A549 (cell line): ENCODE results near the gene RBL1. TPM values are rescaled to one million over a fixed set of nuclear protein-coding genes. Genes with fewer than 3 reads are reported as not detected.

Experiments
- ATAC-seq, 2 experiments: fragments of 200-7000 bp in 1 of 2; fragments of >200 bp in 1 of 2; cut with Nextera tagmentation in 1 of 2; cut with Tn5 transposase in 1 of 2; 3 replicates each; pipeline versions ENCODE4 v1.8.0 to v1.9.1; 2018 to 2020; ENCODE audit warnings: mild to moderate bottlenecking in 1 of 2, moderate library complexity in 1 of 2
- CTCF ChIA-PET: fragments of 300-600 bp; sonication (Branson Sonifier 250); formaldehyde crosslinking; extraction: SDS; loops from one replicate; lab custom pipeline; 2021; ENCODE audit warnings: antibody characterized with exemption, inconsistent platforms; lab: Yijun Ruan, JAX
- POLR2A ChIA-PET: fragments of 350-600 bp; formaldehyde crosslinking; extraction: SDS; loops from one replicate; lab custom pipeline; 2021; ENCODE audit warnings: antibody characterized with exemption, inconsistent platforms; lab: Yijun Ruan, JAX
- DNase-seq, 2 experiments: peaks; one replicate each; pipeline versions ENCODE4 v3.0.0 to v3.0.0-alpha.2; 2011 to 2016; ENCODE audit warnings: low read depth in 1 of 2, low spot score in 1 of 2
- FAIRE-seq: peaks from 2 replicates; lab custom pipeline; 2011; peaks lifted over from hg19 to GRCh38; lab: Jason Lieb, UNC
- H3K27ac ChIP-seq, 2 experiments: fragments of >200 bp; sonication (Bioruptor Twin); formaldehyde crosslinking; 3 replicates each; pipeline ENCODE4 v1.5.1; 2016 to 2017
- H3K4me1 ChIP-seq: fragments of >200 bp; sonication (Bioruptor Twin); formaldehyde crosslinking; 3 replicates; pipeline ENCODE4 v1.6.1; 2016
- H3K4me2 ChIP-seq: fragments of >200 bp; sonication (Bioruptor Twin); formaldehyde crosslinking; 3 replicates; pipeline ENCODE4 v1.6.1; 2016
- H3K4me3 ChIP-seq: fragments of >200 bp; sonication (Bioruptor Twin); formaldehyde crosslinking; 3 replicates; pipeline ENCODE4 v1.5.1; 2016
- H3K9me3 ChIP-seq: fragments of >200 bp; sonication (Bioruptor Twin); formaldehyde crosslinking; 3 replicates; pipeline ENCODE4 v1.6.1; 2016
- BHLHE40 ChIP-seq: IDR thresholded peaks from 2 replicates; pipeline ENCODE4 v1.6.1; 2012; ENCODE audit warnings: low read depth, low read length, inconsistent platforms
- CBX8 ChIP-seq: fragments of 200-600 bp; sonication (generic); IDR thresholded peaks from 2 replicates; pipeline ENCODE4 v1.6.1; 2016
- EHF ChIP-seq: fragments of 250-450 bp; sonication (Bioruptor Pico); IDR thresholded peaks from 2 replicates; pipeline ENCODE4 v1.5.0; 2020; ENCODE audit warnings: mild to moderate bottlenecking
- EP300 ChIP-seq, 2 experiments: fragments of >200 bp; sonication (Bioruptor Twin); formaldehyde crosslinking; IDR thresholded peaks; 2 replicates in 1 of 2; 3 replicates in 1 of 2; pipeline ENCODE4 v1.6.1; 2016 to 2017
- HDAC2 ChIP-seq: fragments of 200-600 bp; sonication (generic); IDR thresholded peaks from 2 replicates; pipeline ENCODE4 v1.6.1; 2016
- HOXB5 ChIP-seq: fragments of 250-450 bp; sonication (Bioruptor Pico); IDR thresholded peaks from 2 replicates; pipeline ENCODE4 v1.5.0; 2020; ENCODE audit warnings: mild to moderate bottlenecking, moderate library complexity
- JUN ChIP-seq, 2 experiments: fragments of >200 bp; sonication (Bioruptor Twin); formaldehyde crosslinking; IDR thresholded peaks; 2 replicates in 1 of 2; 3 replicates in 1 of 2; pipeline ENCODE4 v1.6.1; 2016 to 2017
- MAFK ChIP-seq: fragments of 450-650 bp; IDR thresholded peaks from 2 replicates; pipeline ENCODE4 v1.6.1; 2014; ENCODE audit not compliant: partially characterized antibody
- MAZ ChIP-seq: fragments of 150-350 bp; IDR thresholded peaks from 2 replicates; pipeline ENCODE4 v1.6.1; 2014; ENCODE audit warnings: antibody characterized with exemption, low read depth, low read length, borderline replicate concordance
- RARB ChIP-seq: fragments of 250-450 bp; sonication (Bioruptor Pico); IDR thresholded peaks from 2 replicates; pipeline ENCODE4 v1.8.0; 2021; ENCODE audit warnings: mild to moderate bottlenecking, moderate library complexity
- RFX5 ChIP-seq: fragments of 450-650 bp; IDR thresholded peaks from 2 replicates; pipeline ENCODE4 v1.7.1; 2014; ENCODE audit warnings: antibody characterized with exemption, mild to moderate bottlenecking, moderate library complexity
- RNF2 ChIP-seq: fragments of 200-600 bp; sonication (generic); IDR thresholded peaks from 2 replicates; pipeline ENCODE4 v1.6.1; 2016; ENCODE audit warnings: low read depth, mild to moderate bottlenecking, antibody characterized with exemption, moderate library complexity, borderline replicate concordance
- SMC3 ChIP-seq: fragments of >200 bp; sonication (Bioruptor Twin); formaldehyde crosslinking; IDR thresholded peaks from 3 replicates; pipeline ENCODE4 v1.6.1; 2018; ENCODE audit warnings: inconsistent platforms
- ZC3H11A ChIP-seq: fragments of 450-650 bp; IDR thresholded peaks from 2 replicates; pipeline ENCODE4 v1.6.1; 2014; ENCODE audit warnings: antibody characterized with exemption, mild to moderate bottlenecking
- ZFP36 ChIP-seq: fragments of 450-650 bp; IDR thresholded peaks from 2 replicates; pipeline ENCODE4 v1.6.1; 2014; ENCODE audit warnings: borderline replicate concordance; ENCODE audit not compliant: partially characterized antibody
- WGBS: methylation state at CpG from one replicate; pipeline ENCODE4 v1.1.6; 2017; ENCODE audit errors: missing lambda C conversion rate; 5-methylcytosine and 5-hydroxymethylcytosine counted together
- polyA plus RNA-seq, 4 experiments: library from polyadenylated mRNA; depleted of rRNA in 3 of 4; stranded (reverse); fragments of >200 nt; fragmentation: RNase III in 1 of 4; extraction: RNeasy Plus Mini Kit Qiagen cat#74134 plus additional on column Dnase treatment in 1 of 4; gene quantifications; 2 replicates in 3 of 4; 3 replicates in 1 of 4; pipeline ENCODE4 v1.2.3, GENCODE V29; 2011 to 2017
- TF ChIP-seq, protein P1 (sequence below): fragments of >200 bp; sonication (Bioruptor Twin); formaldehyde crosslinking; IDR thresholded peaks from 3 replicates; pipeline ENCODE4 v1.5.1; 2016
- TF ChIP-seq, protein P2 (sequence below): IDR thresholded peaks from 2 replicates; pipeline ENCODE4 v1.6.1; 2012
- TF ChIP-seq, protein P3 (sequence below): fragments of 150-350 bp; IDR thresholded peaks from 2 replicates; pipeline ENCODE4 v1.6.1; 2014; ENCODE audit warnings: low read depth, mild to moderate bottlenecking, low read length
- TF ChIP-seq, protein P4 (sequence below): fragments of >200 bp; sonication (Bioruptor Twin); formaldehyde crosslinking; IDR thresholded peaks from 3 replicates; pipeline ENCODE4 v1.6.1; 2016
- TF ChIP-seq, protein P5 (sequence below): fragments of 450-650 bp; IDR thresholded peaks from 2 replicates; pipeline ENCODE4 v1.6.1; 2014; ENCODE audit warnings: antibody characterized with exemption
- TF ChIP-seq, protein P6 (sequence below): IDR thresholded peaks from 2 replicates; pipeline ENCODE4 v1.6.1; 2012; ENCODE audit warnings: low read depth, borderline replicate concordance

The RBL1 gene
- polyA plus RNA-seq, 2 of the 4 experiments (the other 2 are of a cell fraction) = 10.2 to 17.1 TPM

DNA sequence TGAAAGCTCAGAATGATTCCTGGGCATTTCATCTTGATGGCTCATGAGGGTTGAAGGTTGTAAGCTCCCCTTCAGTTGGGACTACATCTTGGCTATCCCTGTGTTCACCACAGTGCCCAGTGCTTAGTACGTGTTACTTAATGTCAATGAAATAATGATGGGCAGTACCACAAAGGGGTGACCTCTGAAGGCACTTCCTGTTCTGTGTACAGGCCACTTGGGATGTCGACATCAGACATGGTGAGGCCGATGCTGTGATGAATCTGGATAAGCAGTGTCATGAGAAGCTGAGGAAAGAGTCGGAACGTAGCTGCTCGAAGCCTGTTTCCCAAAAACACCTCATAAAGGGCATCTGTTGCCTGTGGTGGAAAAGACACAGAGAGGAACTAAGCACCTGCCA is 27.6 kb upstream of the RBL1 start:
- no peak for FAIRE-seq

DNA sequence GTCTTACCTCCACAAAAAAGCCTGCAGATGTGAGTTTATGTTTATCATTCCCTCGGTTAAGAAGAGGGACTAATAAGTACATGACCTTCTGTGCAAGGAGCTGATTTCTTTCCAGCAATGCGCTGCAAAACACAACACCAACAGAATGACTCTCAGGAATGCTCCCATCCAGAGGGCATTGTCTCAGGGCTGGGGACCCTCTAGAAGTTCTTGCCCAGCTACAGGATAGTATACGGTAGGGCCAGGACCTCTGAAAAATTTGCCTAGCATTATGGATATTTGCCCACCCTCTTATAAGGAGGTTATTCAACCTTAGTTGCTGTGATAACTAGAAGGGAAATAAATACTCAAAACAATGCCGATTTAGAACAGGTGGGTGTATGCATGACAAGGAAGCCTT is 24.7 kb upstream of the RBL1 start:
- no peaks in the 10 kb centered on the region for H3K4me1 ChIP-seq
- H3K27ac ChIP-seq = no peak overlapping the region
- WGBS = 78% methylated on average over 4 of the region's 4 CpGs
- H3K9me3 ChIP-seq = no peaks in the 10 kb centered on the region
- no peak for ATAC-seq
- TF ChIP-seq MAZ (no peak), HDAC2 (no peak), SMC3 (no peak)
- TF ChIP-seq, protein P1, sequence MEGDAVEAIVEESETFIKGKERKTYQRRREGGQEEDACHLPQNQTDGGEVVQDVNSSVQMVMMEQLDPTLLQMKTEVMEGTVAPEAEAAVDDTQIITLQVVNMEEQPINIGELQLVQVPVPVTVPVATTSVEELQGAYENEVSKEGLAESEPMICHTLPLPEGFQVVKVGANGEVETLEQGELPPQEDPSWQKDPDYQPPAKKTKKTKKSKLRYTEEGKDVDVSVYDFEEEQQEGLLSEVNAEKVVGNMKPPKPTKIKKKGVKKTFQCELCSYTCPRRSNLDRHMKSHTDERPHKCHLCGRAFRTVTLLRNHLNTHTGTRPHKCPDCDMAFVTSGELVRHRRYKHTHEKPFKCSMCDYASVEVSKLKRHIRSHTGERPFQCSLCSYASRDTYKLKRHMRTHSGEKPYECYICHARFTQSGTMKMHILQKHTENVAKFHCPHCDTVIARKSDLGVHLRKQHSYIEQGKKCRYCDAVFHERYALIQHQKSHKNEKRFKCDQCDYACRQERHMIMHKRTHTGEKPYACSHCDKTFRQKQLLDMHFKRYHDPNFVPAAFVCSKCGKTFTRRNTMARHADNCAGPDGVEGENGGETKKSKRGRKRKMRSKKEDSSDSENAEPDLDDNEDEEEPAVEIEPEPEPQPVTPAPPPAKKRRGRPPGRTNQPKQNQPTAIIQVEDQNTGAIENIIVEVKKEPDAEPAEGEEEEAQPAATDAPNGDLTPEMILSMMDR = no peak
- TF ChIP-seq, all 56 proteins: peak for 0
- Histone ChIP-seq H3K4me3 (no peak overlapping the region), H3K4me2 (no peak overlapping the region)
- no peak for DNase-seq
- ChIA-PET POLR2A (no interaction called here), CTCF (interaction anchor here (1.2 to 1.3 kb wide), 2 partner anchors 10 to 18 kb away, joined by 3 read pairs; no protein-coding TSS in a partner anchor)
- FAIRE-seq = no peak

More for the DNA sequence above, 27.6 kb upstream of the RBL1 start:
- Histone ChIP-seq H3K27ac (no peak overlapping the region), H3K9me3 (no peaks in the 10 kb centered on the region), H3K4me1 (no peaks in the 10 kb centered on the region), H3K4me3 (no peak overlapping the region), H3K4me2 (no peak overlapping the region)
- no peak for ATAC-seq
- DNase-seq = peak in 1 of 2 experiments; percentile 12
- POLR2A ChIA-PET = no interaction called here
- CTCF ChIA-PET = interaction anchor here (0.6 to 1.1 kb wide), 3 partner anchors 17 to 1902 kb away, joined by 3 to 5 read pairs (median 3); no protein-coding TSS in a partner anchor
- WGBS = 76% methylated on average over 6 of the region's 6 CpGs
- TF ChIP-seq, protein P2, sequence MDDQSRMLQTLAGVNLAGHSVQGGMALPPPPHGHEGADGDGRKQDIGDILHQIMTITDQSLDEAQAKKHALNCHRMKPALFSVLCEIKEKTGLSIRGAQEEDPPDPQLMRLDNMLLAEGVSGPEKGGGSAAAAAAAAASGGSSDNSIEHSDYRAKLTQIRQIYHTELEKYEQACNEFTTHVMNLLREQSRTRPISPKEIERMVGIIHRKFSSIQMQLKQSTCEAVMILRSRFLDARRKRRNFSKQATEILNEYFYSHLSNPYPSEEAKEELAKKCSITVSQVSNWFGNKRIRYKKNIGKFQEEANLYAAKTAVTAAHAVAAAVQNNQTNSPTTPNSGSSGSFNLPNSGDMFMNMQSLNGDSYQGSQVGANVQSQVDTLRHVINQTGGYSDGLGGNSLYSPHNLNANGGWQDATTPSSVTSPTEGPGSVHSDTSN = no peak
- TF ChIP-seq SMC3 = no peak

DNA sequence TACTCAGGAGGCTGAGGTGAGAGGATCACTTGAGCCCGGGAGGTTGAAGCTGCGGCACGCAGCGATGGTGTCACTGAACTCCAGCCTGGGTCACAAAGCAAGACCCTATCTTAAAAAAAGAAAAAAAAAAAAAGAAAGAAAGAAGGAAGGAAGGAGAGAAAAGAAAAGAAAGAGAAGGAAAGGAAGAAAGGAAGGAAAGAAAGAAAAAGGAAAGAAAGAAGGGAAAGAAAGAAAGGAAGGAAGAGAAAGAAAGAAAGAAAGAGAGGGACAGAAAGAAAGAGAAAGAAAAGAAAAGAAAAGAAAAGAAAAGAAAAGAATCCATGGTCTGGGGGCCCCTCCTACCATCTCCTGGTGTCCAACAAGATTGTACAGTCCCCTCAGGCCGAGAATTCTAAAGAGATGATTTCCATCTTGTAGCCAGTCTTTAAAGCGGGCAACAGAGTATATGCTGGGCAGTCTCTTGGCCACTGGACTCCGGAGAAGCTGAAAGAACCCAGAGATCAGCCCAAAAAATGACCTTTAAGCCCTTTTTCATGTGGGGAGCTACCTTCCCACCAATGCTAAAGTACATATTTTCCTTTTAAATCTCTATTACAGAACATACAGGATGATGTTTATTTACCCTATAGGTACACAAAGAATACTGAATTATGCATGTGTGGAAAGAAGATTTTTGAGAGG is 23.7 kb upstream of the RBL1 start:
- no peak for ATAC-seq
- TF ChIP-seq RFX5 (no peak), BHLHE40 (no peak), EP300 (IDR thresholded peaks at IDR 0.05) (no peak), JUN (IDR thresholded peaks at IDR 0.05) (no peak), MAFK (no peak), ZC3H11A (no peak), CBX8 (no peak), RNF2 (no peak), RARB (CRISPR knock-in tag) (no peak), EHF (CRISPR knock-in tag) (no peak), HDAC2 (no peak), ZFP36 (no peak), HOXB5 (CRISPR knock-in tag) (no peak)
- TF ChIP-seq, protein P3, sequence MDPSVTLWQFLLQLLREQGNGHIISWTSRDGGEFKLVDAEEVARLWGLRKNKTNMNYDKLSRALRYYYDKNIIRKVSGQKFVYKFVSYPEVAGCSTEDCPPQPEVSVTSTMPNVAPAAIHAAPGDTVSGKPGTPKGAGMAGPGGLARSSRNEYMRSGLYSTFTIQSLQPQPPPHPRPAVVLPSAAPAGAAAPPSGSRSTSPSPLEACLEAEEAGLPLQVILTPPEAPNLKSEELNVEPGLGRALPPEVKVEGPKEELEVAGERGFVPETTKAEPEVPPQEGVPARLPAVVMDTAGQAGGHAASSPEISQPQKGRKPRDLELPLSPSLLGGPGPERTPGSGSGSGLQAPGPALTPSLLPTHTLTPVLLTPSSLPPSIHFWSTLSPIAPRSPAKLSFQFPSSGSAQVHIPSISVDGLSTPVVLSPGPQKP = no peak
- TF ChIP-seq, protein P4, sequence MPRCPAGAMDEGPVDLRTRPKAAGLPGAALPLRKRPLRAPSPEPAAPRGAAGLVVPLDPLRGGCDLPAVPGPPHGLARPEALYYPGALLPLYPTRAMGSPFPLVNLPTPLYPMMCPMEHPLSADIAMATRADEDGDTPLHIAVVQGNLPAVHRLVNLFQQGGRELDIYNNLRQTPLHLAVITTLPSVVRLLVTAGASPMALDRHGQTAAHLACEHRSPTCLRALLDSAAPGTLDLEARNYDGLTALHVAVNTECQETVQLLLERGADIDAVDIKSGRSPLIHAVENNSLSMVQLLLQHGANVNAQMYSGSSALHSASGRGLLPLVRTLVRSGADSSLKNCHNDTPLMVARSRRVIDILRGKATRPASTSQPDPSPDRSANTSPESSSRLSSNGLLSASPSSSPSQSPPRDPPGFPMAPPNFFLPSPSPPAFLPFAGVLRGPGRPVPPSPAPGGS = no peak
- TF ChIP-seq, protein P5, sequence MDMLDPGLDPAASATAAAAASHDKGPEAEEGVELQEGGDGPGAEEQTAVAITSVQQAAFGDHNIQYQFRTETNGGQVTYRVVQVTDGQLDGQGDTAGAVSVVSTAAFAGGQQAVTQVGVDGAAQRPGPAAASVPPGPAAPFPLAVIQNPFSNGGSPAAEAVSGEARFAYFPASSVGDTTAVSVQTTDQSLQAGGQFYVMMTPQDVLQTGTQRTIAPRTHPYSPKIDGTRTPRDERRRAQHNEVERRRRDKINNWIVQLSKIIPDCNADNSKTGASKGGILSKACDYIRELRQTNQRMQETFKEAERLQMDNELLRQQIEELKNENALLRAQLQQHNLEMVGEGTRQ = no peak
- TF ChIP-seq, protein P1 = no peak
- TF ChIP-seq, protein P6, sequence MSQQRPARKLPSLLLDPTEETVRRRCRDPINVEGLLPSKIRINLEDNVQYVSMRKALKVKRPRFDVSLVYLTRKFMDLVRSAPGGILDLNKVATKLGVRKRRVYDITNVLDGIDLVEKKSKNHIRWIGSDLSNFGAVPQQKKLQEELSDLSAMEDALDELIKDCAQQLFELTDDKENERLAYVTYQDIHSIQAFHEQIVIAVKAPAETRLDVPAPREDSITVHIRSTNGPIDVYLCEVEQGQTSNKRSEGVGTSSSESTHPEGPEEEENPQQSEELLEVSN = no peak
- TF ChIP-seq, protein P2 = no peak
- TF ChIP-seq, all 56 proteins: peak for 0

More for the DNA sequence above, 23.7 kb upstream of the RBL1 start:
- Histone ChIP-seq H3K4me3 (no peak overlapping the region), H3K9me3 (no peaks in the 10 kb centered on the region), H3K4me2 (no peak overlapping the region), H3K4me1 (no peaks in the 10 kb centered on the region), H3K27ac (no peak overlapping the region)
- ChIA-PET CTCF (interaction anchor here (1.3 kb wide), 1 partner anchor 17 kb away, joined by 3 read pairs; no protein-coding TSS in a partner anchor), POLR2A (no interaction called here)
- DNase-seq (no peak), FAIRE-seq (no peak)
- 70% methylated on average over 7 of the region's 7 CpGs for WGBS
